NCI-H2107 treated with DMSO at 0.1 percent for 48 hours (cell line): Measurements from ENCODE around the gene TSPY2.
"Not testable (repeated sequence)": the region's sequence is repeated elsewhere in the genome, so short reads cannot be mapped to it uniquely, and the experiment has no call there.

ENCODE experiments used
- DNase-seq: peaks from one replicate; lab custom pipeline; 2025; ENCODE audit not compliant: unreplicated experiment; lab: John Stamatoyannopoulos, UW

TSPY2 gene

GRCh38 chrY:6245923-6246322, at the start of gene TSPY2:
Gene TSPY2 (plus strand): TSS chrY:6246223. CDS start chrY:6246269, 46 bp downstream.
- DNase-seq = not testable (repeated sequence)

GRCh38 chrY:6209565-6209964, 36.5 kb upstream of the TSPY2 start:
- not testable (repeated sequence) for DNase-seq

GRCh38 chrY:6217045-6217444, 29.0 kb upstream of the TSPY2 start:
- not testable (repeated sequence) for DNase-seq

- DNase-seq = not testable (repeated sequence)
These were observed 23.8 kb downstream of the TSPY2 start for GRCh38 chrY:6269839-6270238.
